ENCODE data around the gene RESP18.
"Not testable (repeated sequence)": the region's sequence is repeated elsewhere in the genome, so short reads cannot be mapped to it uniquely, and the experiment has no call there.

RESP18 gene

GRCh38 chr2:219292616-219293015, 39.9 kb downstream of the RESP18 start:
- DNase-seq (ENCODE audit: low read depth in 2 of 2), result no peak

GRCh38 chr2:219291910-219292490, 40.5 kb downstream of the RESP18 start:
- no peak for DNase-seq (ENCODE audit: low read depth in 2 of 2)

GRCh38 chr2:219291394-219291793, 41.1 kb downstream of the RESP18 start:
- DNase-seq (ENCODE audit: low read depth in 2 of 2), result no peak

DNA sequence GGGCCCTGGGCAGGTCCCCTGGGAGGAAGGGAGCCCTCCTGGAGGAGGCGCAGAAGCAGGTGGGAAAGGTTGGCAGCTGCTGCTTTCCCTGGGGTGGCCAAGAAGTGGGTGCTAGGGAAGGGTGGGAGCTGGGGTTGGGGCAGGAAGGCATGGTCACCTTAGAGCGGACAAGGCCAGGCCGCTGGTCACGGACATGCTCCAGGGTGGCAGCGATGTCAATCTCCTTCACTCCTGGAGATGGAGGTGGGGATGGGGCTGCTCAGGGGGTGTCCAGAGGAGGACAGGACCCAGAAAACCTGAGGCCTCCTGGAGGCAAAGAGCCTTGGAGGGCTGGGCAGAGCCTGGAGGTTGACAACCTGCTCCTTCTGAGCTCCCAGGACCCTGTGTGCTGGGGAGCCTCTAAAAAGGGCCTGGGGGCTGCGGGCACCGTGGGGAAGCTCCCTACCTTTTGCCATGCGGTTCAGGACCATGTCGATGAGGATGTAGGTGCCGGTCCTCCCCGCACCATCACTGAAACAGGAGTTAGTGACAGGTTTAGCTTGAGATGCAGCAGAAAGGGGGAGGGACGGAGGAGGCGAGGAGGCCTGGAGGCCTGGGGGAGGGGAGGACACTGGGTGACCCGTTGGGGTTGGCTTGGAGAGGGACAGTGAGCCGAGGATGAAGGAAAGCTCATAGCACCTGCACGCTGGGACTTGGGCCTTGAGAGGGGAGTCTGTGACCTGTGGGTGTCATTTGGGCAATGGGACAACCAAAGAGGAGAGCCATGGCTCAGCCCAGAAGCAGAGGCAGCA, 42.0 kb downstream of the RESP18 start:
- no peak for DNase-seq (ENCODE audit: low read depth in 2 of 2)

GRCh38 chr2:219289537-219290361, 42.8 kb downstream of the RESP18 start:
- DNase-seq (ENCODE audit: low read depth in 2 of 2), result peak; percentile 73 to 75

- DNase-seq (ENCODE audit: low read depth in 2 of 2), result no peak
These were observed 43.4 kb downstream of the RESP18 start for GRCh38 chr2:219289195-219289536.

DNA sequence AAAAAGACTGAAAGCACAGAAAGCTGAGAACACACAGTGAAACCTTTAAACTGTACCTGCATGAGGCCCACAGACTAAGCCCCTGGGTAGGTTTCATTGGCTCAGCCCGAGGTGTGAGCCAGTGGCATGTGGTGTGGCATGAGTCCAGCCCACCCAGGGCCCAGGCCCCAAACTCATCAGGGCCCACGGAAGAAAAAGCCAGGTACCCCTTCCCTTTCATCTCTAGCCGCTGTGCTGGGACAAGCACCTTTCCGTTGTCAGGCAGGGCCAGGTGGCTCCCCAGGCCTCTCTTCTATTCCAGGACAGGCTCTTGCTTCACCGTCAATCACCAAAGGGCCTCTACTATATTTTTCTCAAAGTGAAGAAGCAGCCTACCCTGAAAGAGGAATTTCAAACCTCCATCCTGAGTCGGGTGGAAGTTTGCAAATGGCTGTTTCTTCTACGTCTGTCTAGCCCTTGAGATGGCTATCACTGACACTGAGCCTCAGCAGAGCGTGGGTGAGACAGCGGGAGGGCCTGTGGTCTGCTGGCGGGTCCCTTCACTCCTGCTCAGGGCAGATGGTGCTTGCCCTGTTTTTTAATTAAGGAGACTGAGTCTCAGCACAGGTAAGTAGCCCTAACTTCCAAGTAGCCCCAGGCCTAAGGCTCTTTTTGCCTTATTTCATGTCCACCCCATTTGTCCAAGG, 44.8 kb downstream of the RESP18 start:
- DNase-seq (ENCODE audit: low read depth in 2 of 2), result no peak

GRCh38 chr2:219287116-219287440, 45.5 kb downstream of the RESP18 start:
- DNase-seq (ENCODE audit: low read depth in 2 of 2), result not testable (repeated sequence)

GRCh38 chr2:219286436-219287115, 46.0 kb downstream of the RESP18 start:
- DNase-seq (ENCODE audit: low read depth in 2 of 2), result no peak

GRCh38 chr2:219285894-219286425, 46.6 kb downstream of the RESP18 start:
- peak; percentile 30 to 31 for DNase-seq (ENCODE audit: low read depth in 2 of 2)

GRCh38 chr2:219285373-219285735, 47.2 kb downstream of the RESP18 start:
- DNase-seq (ENCODE audit: low read depth in 2 of 2), result no peak

DNA sequence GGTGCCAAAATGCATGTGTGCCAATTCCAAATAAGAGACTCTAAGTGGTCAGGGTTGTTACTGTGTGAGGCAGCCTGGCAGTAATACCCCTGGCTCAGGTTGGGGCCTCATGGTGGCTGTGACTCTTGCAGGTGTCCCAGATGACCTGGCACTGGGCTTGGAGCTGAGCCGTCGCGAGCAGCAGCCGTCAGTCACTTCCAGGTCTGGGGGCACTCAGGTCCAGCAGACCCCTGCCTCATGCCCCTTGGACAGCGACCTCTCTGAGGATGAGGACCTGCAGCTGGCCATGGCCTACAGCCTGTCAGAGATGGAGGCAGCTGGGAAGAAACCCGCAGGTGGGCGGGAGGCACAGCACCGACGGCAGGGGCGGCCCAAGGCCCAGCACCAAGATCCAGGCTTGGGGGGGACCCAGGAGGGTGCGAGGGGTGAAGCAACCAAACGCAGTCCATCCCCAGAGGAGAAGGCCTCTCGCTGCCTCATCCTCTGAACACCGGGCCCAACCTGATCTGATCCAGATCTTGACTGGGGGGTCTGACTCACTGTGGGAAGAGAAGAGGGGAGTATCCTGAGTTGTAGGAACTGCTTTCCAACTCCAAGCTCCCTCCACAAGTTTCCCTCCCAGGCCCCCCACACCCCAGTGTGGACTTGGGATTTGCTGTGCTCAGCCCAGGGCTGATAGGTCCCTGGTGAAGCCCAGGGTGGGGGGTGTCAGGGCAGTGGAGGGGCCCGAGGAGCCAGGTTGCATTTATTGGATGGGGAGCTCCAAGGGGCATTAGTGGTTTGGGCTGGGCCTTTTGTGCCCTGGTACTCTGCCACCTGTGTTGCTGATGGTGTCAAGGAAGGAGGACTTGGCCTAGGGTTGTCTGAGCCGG, 47.8 kb downstream of the RESP18 start:
- no peak for DNase-seq (ENCODE audit: low read depth in 2 of 2)

DNA sequence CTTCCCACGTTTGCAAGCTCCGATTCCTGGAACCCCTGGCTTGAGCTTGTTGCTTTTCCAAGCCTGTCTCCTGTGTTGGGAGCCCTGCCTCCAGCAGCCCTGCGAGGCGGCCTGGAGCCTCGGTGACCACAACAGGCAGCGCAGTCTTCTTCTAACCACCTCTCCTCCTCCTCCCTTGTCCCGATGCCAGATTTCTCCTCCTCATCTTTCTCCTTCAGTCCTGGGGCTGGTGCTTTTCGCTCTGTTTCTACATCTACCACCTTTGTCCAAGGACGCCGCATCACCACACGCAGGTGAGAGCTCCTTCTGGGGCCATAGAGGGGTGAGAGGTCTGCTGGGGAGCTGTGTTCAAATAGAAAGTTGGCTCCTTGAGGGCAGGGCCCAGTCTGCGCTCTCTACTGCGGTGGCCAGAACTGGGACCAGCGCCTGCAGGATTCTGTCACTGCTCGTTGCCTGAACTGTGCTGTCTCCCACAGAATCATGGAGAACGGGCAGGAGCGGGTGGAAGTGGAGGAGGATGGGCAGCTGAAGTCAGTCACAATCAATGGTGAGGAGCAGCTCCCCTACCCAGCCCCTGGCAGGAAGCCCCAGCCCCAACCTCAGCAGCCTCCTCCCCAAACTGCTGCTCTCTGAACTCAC, 49.5 kb downstream of the RESP18 start:
- DNase-seq (ENCODE audit: low read depth in 2 of 2), result no peak

- DNase-seq (ENCODE audit: low read depth in 2 of 2), result no peak
These were observed 50.2 kb downstream of the RESP18 start for GRCh38 chr2:219282375-219282774.

DNA sequence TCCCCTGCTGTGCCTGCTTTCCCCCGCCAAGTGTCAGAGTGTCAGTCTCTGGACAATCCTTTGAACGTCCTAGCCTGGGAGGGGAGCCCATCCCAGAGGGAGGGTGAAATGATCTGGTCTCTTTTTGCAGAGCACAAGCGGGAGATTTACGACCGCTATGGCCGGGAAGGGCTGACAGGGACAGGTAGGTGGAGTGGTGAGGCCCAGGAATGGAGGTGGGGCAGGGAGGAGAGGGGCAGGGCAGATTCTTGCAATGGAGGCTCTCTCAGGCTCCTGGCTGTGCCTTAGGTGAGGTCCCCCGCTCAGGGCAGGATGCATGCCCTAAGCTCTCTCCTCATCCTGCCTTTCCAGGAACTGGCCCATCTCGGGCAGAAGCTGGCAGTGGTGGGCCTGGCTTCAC, 51.0 kb downstream of the RESP18 start:
- no peak for DNase-seq (ENCODE audit: low read depth in 2 of 2)

DNA sequence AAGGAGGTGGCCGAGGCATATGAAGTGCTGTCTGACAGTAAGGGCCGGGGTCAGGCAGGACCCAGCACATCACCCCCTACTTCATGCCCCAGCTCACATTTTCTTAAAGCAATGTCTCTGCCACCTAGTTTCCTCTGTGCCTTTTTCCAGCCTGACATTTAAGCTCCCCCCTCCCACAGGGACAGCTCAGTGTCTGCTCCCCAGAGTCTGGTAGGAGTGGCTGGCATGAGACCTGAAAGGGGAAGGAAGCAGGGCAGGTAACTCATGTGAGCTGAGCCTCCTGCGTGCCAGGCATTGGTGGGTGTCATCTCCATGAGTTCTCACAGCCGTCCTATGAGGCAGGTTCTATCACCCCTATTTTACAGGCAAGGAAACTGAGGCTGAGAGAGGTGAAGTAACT, 51.9 kb downstream of the RESP18 start:
- DNase-seq (ENCODE audit: low read depth in 2 of 2), result no peak

- no peak for DNase-seq (ENCODE audit: low read depth in 2 of 2)
These were observed 52.5 kb downstream of the RESP18 start for GRCh38 chr2:219279916-219280516.

DNA sequence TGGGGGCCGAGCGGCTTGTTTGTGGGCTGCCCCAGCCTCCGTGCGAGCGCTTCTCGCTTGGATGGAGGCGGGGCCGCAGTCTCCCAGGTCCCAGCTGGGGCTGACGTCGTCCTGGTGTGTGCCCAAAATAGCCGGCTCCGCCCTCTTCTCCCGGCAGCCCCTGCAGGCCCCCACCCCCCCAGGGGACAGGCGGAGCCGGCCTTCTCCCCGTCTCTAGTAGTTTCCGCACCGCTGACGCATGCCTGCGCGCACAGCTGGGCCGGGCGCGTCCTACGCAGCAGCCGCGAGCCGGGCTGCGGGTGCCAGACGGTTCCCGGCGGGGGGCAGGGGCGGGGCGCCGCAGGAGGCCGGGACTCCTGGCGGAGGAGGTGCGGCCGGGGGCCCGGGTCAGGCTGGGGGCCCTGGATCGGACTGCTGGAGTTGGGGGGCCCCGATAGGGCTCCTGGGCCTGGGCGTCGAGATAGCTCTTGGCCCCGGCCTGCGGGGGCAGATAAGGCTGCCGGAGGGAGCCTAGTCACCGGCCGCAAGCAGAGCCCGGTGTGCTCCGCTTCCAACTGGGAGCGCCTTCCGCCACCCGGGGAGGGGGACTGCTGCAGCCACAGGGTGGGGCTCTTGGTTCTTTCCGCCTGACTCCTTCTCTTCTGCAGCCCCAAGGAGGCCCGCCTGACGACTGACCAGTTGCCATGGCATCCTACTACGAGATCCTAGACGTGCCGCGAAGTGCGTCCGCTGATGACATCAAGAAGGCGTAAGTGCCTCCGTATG, 53.2 kb downstream of the RESP18 start, which contains the start of gene DNAJB2:
TSS of gene DNAJB2 (plus strand) at position 216 of the 765 bp plus-strand sequence. CDS start at position 684, 468 bp downstream.
- DNase-seq (ENCODE audit: low read depth in 2 of 2), result peak; percentile 98

Measured in fibroblast of skin of left biceps (primary cell).